ENCODE results near the gene PGM2.

GRCh38 chr4:37858112-37858511 lies 31.6 kb downstream of the PGM2 start:
- TF ChIP-seq ZNF592 (IDR thresholded peaks at IDR 0.05) (no peak), POLR2A (IDR thresholded peaks at IDR 0.05; ENCODE audit: low read depth, low read length) (no peak), BCLAF1 (IDR thresholded peaks at IDR 0.05) (no peak), CHD1 (IDR thresholded peaks at IDR 0.05; ENCODE audit: low read depth, low read length) (no peak)
